Amygdala (tissue), 56 donors: ENCODE data around the gene TUFT1.
"Not testable (repeated sequence)": the region's sequence is repeated elsewhere in the genome, so short reads cannot be mapped to it uniquely, and the experiment has no call there.

Experiments
- DNase-seq, 56 donors: peaks; one replicate each; lab custom pipeline; 2025; lab: John Stamatoyannopoulos, UW

The TUFT1 gene

DNA sequence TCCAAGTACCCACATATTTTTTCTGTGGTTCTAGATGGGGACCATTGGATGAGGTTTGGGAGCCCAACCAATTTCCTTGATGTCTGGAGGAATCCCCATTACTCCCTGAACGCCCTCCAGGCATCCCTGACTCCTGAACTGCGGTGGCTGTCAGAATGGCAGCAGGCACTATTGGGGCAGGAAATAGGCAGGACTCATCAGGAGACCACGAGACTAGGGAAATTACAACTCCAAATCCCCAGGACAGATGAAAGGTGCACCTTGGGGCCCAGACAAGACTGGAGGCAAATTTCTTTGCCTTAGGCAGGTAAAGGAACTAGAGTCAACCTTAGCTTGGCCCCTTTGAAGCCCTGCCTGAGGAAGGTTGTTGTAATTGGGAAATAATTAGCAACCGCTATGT lies 27.8 kb upstream of the TUFT1 start:
- no peak for DNase-seq

GRCh38 chr1:151512801-151513625 lies 27.1 kb upstream of the TUFT1 start:
- no peak for DNase-seq

- no peak for DNase-seq
These were observed 26.4 kb upstream of the TUFT1 start for GRCh38 chr1:151513626-151514121.

- no peak for DNase-seq
These were observed 25.7 kb upstream of the TUFT1 start for GRCh38 chr1:151514366-151514765.

DNA sequence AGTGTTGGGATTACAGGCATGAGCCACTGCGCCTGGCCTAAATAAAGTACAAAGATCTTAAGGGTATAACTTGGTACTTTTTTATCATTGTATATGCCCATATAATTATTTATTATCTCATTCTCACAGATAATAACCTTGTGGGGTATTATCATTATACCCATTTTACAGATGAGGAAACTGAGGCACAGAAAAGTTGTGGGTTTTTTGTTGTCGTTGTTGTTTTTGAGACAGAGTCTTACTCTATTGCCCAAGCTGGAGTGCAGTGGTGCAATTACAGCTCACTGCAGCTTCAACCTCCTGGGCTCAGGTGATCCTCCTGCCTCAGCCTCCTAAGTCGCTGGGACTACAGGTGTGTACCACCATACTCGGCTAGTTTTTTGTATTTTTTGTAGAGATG lies 24.8 kb upstream of the TUFT1 start:
- no peak for DNase-seq

GRCh38 chr1:151516031-151516511 lies 24.0 kb upstream of the TUFT1 start:
- no peak for DNase-seq

- no peak for DNase-seq
These were observed 21.7 kb upstream of the TUFT1 start for GRCh38 chr1:151518431-151518830.

- DNase-seq: no peak
These were observed 21.2 kb upstream of the TUFT1 start for GRCh38 chr1:151518936-151519335.

DNA sequence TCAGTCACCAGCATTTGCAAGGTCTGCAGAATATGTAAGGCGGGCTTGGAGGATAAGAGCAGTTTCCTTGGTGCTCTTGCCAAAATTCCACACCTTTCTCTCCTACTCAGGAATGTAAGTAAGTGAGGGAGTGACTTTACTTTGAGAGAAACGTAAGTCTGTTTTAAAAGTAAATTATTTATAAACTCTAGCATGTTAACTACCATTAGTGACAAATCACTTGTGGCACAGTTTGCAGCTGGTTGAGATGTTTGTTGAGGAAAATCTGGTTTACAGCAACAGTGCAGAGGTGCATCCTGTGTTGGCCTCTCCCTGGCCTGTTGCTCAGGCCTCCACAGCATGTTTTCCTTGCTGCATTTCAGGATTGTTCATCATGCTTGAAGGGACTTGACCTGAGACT lies 20.4 kb upstream of the TUFT1 start:
- no peak for DNase-seq

- DNase-seq: no peak
These were observed 19.8 kb upstream of the TUFT1 start for GRCh38 chr1:151520359-151520758.

GRCh38 chr1:151522427-151522826 lies 17.7 kb upstream of the TUFT1 start:
- DNase-seq: not testable (repeated sequence)

DNA sequence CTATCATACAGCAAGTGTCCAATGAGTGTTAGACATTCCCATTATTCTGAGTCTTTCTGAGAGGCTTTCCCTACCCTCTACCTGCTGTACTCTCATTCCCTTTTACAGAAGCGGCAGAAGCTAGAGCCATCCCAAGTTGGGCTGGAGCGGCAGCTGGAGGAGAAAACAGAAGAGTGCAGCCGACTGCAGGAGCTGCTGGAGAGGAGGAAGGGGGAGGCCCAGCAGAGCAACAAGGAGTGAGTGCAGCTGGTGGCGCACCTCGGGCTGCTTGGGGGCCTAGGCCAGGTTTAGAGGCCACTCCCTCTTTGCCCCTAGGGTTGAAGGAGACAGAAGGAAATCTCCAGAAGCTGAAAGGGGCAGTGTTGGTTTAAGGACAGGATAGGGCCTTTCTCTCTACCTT lies 16.8 kb upstream of the TUFT1 start:
- DNase-seq: no peak

DNA sequence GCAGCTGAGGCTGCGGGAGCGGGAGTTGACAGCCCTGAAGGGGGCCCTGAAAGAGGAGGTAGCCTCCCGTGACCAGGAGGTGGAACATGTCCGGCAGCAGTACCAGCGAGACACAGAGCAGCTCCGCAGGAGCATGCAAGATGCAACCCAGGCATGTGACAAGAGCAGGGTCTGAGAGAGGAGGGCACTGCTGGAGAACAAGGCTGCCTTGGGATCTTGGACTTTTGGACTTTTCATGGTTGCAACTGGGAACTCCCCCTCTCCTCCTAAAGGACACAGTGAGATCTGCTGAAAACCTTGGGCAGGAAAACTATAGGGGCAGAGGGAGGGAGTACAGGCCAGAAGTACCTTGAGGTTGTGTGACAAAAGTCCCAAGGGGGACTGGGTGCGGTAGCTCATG lies 15.4 kb upstream of the TUFT1 start:
- DNase-seq: no peak

DNA sequence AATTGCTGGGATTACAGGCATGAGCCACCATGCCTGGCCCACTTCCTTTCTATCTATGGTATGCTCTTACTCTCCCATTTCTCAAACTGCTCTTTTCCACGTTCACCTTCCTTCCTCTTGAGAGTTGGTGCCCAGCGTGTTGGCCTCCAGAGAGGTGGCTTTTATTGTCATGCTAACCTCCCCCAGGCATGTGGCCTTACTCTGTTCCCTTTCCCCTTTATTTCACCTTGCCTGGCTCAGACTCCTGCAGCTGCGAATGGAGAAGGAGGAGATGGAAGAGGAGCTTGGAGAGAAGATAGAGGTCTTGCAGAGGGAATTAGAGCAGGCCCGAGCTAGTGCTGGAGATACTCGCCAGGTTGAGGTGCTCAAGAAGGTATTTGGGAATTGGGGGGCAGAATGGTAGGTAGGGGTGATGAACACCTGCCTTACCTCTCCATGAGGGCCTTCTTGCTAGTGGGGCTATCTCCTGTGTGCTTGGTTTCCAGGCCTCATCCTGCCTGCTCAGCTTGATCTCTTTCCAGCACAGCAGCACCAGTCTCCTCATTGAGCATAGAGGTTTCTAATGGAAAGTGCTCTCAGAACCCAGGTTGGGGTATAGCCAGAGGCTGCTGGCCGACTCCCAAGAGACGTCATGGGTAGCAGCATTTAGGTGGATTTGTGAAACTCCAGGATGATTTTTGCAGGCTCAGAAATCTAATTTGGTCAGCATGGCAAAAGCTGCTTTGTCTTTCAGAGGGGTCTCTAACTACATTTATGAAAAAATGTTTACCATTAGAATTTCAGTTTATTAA lies 13.2 kb upstream of the TUFT1 start:
- no peak for DNase-seq

DNA sequence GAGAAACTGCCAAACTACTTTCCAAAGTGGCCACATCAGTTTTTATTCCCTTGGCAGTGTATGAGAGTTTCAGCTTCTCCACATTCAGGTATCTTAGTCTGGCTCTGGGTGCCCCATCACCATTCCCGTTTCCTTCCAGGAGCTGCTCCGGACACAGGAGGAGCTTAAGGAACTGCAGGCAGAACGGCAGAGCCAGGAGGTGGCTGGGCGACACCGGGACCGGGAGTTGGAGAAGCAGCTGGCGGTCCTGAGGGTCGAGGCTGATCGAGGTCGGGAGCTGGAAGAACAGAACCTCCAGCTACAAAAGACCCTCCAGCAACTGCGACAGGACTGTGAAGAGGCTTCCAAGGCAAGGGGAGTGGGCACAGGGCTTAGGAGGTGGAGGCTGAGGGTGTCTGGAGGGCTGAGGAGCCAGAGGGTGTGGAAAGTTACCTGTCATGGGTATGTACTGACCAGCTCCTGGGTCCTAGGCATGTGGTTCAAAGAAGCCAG lies 10.9 kb upstream of the TUFT1 start:
- DNase-seq: no peak

DNA sequence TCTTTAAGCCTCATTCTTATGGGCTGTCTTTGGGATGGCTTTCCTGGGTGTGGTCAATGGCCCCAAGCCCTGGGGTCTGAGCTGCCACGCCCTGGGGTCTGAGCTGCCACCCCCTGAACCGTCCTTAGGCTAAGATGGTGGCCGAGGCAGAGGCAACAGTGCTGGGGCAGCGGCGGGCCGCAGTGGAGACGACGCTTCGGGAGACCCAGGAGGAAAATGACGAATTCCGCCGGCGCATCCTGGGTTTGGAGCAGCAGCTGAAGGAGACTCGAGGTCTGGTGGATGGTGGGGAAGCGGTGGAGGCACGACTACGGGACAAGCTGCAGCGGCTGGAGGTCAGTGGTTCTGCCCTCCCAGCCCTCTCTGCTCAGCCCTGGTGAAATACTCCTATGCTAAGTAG lies 10.3 kb upstream of the TUFT1 start:
- no peak for DNase-seq

- no peak for DNase-seq
These were observed 9.6 kb upstream of the TUFT1 start for GRCh38 chr1:151530461-151530860.

DNA sequence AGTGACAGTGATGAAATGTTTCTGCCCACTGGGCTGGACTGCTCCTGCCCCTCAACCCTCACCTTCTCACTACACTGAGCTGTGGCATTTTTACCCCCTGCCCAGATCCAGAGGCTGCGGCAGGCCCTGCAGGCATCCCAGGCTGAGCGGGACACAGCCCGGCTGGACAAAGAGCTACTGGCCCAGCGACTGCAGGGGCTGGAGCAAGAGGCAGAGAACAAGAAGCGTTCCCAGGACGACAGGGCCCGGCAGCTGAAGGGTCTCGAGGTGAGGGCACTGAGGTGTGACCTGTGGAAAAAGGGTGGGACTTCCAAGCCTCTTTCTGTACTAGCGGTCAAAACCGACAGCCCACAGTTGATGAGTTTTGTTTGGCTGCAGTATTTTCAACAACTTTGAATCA lies 6.2 kb upstream of the TUFT1 start:
- no peak for DNase-seq

DNA sequence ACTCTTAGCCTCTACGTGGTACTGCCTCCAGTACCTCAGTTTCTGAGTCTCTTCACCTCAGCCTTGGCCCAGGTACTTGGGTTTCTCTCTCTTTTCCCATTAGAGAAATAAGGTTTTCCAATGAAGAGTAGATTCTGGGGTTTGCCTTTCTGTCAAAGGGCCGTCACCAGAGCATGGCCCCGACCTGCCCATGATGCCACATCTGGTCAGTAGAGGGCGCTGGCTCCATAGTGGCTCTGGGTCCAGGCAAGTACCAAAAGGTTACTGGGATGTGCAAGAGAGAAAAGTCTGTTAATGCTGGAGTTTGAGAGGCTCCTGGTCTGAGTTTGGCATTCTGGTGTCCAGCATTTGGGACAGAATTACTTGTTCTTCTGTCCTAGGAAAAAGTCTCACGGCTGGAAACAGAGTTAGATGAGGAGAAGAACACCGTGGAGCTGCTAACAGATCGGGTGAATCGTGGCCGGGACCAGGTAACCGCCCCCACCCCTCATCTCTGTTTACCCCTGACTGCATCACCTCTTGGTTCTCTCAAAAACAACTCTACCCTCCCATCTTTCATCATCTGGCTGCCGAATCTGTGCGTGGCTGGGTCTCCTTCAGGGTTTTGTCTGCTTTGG lies 5.3 kb upstream of the TUFT1 start:
- DNase-seq: peak in 46 of 56 donors; percentile 3 to 84 (median 38)

GRCh38 chr1:151535326-151536271 lies 4.5 kb upstream of the TUFT1 start:
- no peak for DNase-seq
